Keratinocyte (primary cell): ENCODE data around the gene SYNJ1.

ENCODE experiments used
- EZH2 ChIP-seq: IDR thresholded peaks from one replicate; pipeline ENCODE4 v1.6.1; 2012; ENCODE audit warnings: inconsistent platforms, mild to moderate bottlenecking, low read length, moderate library complexity
- TF ChIP-seq, protein P1 (sequence below), 3 experiments: IDR thresholded peaks in 1 of 3; conservative IDR thresholded peaks in 1 of 3; optimal IDR thresholded peaks in 1 of 3; 2 replicates in 2 of 3; 3 replicates in 1 of 3; pipeline versions ENCODE3 to v1.5.1; 2011; ENCODE audit warnings: low read length in 3 of 3, mild to moderate bottlenecking in 3 of 3, moderate library complexity in 2 of 3, control low read depth in 1 of 3, inconsistent platforms in 1 of 3; ENCODE audit not compliant: insufficient read depth in 2 of 3; ENCODE audit errors: extremely low read depth in 1 of 3

DNA sequence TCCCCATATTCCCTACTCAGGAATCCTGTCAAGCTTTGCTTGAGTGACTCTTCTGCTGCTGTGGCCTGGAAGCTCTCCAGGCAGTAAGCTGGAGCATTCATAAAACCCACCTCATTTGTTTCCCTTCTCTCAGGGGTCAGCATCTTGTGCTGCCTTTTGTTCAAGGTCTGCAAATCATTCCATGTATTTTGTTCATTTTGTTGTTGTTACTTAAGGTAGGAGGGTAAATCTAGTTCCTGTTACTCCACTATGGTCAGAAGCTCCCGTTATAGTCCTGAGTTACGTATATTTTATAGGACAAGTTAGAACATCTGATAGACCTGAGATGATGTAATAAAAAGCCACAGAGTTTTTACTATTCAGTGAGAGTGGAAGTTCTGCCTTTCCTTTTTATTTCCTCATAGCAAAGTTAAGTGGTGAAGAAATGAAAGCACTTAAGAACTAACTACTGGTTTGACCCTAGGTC, 9.9 kb downstream of the SYNJ1 start:
- TF ChIP-seq, protein P1, sequence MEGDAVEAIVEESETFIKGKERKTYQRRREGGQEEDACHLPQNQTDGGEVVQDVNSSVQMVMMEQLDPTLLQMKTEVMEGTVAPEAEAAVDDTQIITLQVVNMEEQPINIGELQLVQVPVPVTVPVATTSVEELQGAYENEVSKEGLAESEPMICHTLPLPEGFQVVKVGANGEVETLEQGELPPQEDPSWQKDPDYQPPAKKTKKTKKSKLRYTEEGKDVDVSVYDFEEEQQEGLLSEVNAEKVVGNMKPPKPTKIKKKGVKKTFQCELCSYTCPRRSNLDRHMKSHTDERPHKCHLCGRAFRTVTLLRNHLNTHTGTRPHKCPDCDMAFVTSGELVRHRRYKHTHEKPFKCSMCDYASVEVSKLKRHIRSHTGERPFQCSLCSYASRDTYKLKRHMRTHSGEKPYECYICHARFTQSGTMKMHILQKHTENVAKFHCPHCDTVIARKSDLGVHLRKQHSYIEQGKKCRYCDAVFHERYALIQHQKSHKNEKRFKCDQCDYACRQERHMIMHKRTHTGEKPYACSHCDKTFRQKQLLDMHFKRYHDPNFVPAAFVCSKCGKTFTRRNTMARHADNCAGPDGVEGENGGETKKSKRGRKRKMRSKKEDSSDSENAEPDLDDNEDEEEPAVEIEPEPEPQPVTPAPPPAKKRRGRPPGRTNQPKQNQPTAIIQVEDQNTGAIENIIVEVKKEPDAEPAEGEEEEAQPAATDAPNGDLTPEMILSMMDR (optimal IDR thresholded peaks at IDR 0.05 in 1 of 3, IDR thresholded peaks at IDR 0.05 in 1 of 3, conservative IDR thresholded peaks at IDR 0.05 in 1 of 3; ENCODE audit: extremely low read depth in 1 of 3, insufficient read depth in 2 of 3, low read length in 3 of 3) = no peak
- TF ChIP-seq EZH2 = no peak
